HG03066 (cell line): ENCODE data around the gene PLXNB1.

ENCODE experiments used
- ATAC-seq: cut with Tn5 transposase; IDR thresholded peaks from one replicate; pipeline ENCODE4 v1.9.1; 2021; ENCODE audit warnings: low read depth; ENCODE audit not compliant: unreplicated experiment

PLXNB1 gene

DNA sequence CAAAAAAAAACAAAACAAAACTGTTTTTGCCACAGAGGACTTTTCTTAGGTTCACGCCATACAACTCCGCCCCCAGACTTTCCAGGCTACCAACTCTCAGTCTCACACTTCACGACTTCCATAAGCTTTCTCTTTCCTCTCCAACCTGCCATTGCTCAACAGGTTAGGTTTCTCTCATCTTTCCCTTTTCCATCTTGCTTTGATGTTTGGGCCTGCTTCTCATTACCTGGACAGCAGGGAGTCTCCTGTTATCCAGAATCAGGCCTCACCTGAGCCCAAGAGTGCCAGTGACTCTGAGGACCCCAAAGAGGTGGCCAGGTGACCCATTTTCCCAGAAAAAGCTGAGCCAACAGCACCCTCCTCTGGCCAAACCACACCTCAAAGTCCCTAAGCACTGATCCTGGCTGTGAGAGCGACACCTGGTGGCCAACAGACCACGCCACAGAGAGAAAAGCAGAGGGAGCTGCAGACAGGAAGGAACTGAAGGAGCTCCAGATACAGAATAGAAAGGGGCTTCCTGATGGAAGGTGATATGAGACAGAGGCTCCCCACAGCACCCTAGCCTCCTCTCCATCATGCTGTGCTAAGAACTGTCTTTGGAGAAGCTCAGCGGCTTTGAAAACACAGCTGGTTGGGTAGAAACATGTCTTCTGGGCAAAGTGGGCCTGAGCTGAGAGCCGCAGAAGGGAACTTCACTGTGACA, 6.0 kb upstream of the PLXNB1 start:
- ATAC-seq: no peak

DNA sequence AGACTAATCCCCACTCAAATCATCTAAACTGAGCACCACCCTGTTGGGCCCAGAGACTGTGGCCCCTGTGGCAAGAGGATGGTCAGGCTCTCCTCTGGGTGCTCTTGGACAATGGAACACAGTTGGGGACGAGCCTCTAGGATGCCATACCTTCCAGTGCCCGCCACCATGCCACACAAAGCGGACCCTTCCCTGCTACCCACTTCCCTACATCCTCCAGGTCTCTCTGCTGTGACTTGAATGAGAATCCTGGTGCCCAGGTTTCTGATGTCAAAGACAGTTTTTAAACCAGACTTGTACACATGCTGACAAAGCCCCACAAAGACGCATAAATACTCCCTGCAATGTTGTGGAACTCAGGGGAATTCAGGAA, 5.3 kb upstream of the PLXNB1 start:
- ATAC-seq: no peak

DNA sequence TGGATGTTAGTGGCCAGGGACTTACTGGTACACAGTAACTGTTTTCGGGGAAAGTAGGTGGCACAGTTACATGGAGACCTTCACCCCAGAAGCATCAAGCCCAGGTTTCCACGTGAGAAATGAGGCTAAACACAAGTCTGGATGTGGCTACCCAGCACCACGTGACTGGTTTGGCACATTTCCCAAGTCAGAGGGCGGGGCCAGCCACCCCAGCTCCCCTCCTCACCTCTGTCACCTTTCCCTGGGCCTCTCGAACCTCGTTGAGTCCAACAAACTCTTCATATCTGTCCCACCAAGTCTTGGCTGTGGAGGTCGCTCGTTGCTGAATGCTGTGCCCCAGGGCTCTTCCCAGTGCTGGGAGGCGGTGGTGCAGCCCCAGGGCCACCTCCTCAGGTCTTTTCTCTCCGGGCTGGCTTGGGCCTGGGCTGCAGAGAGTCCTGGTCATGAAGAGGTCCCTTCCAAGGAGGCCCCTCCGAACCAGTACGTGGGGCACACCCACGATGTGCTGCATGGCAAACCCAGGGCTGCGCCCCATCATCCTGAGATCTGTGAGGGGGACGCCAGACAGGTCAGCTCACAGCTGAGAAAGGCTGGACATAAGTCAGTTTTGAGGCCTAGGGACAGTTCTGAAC, 4.8 kb upstream of the PLXNB1 start:
- ATAC-seq: no peak

DNA sequence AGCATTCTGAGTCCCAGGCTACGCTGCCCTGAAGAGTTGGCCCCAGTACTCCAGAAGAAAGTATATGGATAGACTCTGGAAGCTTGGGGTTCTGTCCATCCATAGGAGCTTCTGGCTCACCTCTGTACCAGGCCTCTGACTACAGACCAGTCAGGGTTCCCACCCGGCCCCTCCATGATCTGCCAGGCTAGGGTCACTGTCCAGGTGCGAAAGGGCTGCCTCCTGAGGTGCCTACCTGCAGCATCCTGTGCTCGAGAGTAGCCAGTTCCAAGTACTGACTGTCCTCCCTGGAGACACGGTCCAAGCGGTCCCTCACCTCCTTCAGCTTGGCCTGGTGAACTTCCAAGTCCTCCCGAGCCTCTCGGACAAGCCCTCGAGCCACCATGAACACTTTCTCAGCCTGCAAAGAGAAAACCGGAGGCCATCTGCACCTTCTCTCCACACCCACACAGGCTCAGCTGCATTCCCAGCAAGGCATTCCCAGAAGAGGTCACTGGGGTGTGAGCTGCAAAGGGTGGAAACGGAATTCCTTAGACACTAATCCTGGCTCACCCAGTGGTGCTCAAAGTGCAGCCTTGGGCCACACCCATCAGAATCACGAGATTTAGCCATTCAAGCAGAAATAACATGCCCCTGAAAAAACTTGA, 3.7 kb upstream of the PLXNB1 start:
- no peak for ATAC-seq

DNA sequence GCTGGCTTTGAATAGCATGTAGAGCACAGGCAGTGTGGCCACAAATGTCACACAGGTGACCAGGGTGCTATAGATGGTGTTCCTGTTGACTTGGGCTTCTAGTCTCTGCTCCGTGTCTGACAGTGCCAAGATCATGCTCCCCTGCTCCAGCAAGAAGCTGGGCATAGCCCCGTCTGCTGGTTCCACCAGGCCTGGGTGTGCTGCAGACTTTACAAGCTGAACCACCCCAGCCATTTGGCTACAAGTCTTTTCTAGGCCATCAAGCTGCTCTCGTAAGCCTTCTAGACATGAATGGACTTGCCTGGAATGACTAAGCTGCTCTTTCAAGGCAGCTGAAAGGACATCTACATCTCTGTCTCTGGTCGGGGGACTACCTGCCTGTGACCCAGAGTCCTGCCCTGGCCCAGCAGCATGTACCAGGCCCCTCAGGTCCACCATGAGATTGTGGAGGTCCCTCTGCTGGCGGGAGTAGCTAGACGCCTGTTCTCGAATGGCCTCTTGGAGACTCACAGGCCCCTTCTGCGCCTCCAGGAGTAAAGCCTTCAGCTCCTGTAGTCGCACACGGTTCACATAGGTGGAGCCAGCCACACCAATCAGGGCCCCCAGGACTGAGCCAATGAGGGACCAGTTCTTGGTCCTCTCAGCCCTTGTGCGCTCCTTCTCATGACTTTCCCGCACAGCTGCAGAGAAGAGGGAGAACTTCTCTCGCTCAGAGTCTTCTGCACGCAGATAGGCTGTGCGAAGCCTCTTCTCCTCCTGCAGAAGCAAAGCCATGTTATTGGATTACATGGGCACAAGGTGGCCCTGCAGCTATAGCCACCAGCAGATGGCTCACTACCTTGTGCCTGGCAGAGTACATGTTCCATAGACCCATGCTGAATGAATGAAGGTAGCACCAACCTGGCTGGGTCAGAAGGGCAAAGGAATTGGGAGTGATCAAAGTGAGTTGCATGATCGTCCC, 2.8 kb upstream of the PLXNB1 start:
- ATAC-seq: no peak

DNA sequence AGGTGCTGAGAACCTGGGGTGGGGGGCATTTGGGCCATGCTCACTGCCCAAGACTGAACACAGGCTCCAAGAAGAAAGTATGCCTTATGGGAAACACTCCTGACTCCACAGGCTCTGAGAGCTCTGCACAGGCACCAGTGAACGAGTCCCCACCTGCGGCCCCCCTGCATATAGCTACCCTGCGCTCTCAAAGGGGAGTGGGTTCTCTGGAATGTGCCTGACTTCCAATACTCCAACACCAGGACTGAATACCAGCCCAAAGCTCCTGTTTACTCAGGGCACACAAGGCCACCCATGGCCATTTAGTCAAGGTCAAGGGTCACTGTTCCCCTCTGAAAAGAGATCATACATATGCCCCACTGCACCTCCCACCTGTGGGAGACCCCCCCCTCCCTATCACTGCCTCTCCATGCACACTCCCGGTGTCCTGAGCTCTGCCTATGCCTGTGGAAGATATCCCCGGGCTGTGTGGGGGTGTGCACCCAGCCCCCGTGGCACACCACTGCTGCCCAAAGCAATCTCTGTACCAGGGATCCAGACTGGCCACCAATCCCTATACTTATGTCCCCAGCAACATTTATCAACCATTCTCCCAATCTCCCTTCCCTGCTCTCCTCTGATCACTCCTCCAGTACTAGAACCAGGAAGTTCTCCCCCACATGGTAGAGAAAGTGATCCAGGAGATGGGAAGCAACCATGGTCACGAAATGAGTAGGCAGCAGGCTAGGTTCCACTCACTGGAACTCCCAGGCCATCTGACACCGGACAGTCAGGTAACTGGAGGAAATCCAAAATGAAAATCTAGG, 1.5 kb upstream of the PLXNB1 start:
- ATAC-seq: no peak

DNA sequence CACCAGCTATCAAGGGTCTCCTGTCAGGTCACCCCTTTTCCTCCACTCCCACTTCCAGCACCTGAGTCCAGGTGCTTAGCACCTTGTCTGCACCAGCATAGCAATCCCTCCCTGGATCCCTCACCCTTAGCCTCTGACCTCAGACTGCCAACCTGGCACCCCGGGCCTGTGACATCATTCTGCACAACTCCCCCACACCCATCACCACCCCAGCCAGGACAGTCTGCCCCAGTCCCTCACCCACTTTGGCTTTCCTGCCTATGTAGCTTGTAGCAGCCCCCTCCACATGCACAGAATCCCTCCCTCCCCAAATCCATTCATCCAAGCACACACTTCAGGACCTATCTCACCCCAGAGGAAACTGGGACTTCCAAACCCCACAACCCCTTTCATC, 819 bp upstream of the PLXNB1 start:
- no peak for ATAC-seq

DNA sequence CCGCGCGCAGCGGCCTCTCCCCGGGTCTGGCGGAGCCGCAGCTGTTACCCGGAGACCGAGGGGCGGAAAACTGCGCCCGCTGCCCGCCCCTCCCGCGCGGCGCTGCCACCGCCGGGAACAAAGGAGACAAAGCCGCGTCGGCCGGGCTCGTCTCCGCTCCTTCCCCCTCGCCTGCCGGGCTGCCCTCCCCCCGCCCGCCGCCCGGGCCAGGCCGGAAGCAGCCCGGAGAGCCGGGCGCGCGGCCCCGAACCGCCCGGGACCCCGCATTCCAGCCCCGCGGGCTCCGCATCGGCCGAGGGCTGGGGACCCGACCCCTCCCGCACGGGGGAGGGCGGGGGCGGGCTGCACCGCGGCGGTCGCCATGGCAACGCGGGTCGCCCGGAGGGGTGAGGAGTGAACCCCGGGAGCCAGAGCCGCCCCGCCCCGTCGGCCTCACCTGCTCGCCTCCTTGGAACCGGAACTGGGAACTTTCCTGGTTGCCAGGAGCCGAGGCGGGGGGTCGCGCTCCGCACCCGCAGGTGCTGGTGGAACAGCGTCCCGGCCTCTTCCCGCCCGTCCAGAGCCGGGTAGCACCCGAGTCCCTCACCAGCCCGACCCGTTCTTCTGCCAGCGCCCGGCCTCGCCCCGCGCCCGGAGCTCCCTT, 448 bp downstream of the PLXNB1 start:
- ATAC-seq: no peak

DNA sequence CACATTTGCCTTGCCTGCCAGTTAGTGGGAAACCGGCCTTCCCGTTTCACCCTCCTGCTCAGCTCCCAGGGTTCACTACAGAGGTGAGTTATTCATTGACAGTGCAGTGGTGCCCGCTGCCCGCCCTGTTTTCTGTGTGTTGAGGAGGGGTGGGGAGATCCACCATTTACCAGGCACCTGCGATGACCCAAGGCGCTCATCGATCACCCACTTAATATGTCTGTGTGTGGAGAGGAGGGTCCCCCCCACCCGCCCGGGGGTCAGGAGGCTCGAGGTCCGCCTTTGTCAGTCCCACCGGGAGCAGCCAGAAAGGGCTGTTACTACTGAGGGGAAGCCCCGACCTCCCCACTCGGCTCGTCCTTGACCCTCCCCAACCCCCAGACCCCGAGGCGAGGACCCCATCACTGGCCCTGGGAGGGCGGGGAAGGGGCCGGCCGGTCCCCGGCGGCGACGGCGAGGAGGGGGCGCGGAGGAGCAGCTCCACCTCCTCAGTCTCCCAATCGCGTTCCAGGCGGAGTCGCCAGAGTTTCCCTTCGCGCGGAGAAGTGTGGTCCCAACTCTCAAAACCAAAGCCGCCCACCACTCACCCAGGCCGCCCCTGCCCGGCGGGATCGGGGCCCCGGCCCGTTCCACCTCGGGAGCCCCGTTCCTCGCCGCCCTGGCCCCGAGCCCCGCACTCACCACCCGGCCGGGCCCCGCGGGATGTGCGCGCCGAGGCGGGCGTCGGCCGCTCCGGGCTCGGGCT, 1.1 kb downstream of the PLXNB1 start:
- no peak for ATAC-seq

DNA sequence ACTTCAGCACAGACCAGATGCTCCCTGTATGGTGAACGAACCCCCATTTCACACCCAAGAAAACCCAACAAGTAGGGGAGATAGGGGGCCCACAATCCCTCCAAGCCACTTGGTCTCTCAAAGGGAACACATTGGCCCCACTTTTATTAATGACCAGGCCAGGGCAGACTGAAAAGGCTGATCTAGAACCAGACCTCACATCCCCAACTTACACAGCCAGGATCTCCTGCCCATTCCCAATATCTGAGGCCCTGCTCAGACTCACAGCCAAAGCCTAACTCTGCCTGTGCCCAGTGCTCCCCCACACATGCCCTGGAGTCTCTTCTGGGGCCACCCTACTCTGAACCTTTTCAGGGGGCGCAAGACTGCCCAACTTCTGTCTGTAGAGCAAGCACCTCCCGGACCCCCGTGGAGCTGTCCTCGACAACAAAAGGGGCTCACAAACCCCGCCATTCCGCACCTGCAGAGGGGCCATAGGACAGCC, 1.8 kb downstream of the PLXNB1 start:
- ATAC-seq: no peak

DNA sequence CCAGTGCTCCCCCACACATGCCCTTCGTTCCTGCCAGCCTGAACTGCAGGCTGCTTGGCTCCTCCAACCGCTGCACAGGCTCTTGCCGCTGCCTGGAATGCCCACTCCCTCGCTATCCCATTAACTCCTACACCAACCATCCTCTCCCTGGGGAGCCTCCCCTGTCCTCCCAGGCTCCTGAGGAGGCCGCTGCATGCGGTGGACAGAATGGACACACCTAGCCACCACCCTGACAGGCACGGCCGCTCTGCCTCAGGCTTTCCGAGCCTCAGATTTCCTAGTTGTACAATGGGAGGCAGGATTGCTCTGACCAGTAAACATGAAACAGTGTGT, 2.3 kb downstream of the PLXNB1 start:
- ATAC-seq: no peak

DNA sequence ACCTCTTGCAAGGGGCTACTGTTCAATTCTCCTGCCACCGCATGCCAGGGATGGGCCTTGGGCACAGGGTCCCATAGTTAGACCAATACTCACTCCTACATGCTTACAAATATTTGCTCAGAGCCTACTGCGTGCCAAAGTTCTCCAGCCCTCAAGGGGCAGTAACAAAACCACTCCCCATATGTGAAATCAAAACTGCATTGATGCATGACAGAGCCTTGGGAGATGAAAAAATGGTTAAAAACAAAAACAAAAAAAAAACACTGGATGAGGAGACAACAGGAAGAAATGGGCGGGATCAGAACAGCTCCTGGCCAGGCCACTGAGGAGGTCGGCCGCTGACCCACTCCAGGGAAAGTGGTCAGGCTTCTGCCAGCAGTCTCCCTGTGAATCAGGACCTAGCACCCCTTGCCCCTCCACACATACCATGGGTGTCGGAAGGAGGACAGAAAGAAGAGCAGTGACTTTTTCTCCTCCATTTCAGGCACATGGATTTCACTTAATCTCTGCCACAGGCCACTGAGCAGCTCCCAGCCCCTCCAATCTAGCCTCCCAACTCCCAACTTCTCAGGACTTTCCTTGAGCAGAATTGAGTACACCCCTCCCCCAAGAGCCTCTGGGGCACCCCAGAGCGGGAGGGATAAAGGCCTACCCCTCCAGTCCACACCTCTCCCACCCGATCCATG, 2.8 kb downstream of the PLXNB1 start:
- ATAC-seq: no peak

DNA sequence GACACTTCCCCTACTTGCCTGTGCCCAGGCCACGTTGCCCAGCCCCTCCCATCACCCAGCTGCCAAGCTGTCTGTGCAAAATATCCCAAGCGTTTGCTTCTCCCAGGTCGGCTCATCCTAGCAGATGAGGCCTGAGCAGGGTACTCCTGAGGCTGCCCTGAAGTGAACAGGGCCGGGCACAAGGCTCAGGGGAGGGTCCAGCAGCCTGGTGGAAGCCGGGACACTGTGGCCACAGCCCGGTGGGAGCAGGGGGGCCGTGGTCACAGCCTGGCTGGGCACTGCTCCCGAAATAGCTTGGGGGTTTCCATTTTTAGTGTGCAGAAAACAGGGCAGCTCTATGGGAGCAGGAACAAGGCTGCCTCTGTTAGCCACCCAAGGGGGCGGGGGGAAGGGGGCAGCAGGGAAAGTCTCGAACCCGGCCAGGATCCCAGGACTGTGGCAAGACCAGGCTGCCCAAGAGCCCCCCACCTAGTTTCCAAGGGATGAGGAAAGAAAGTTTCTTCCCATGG, 3.4 kb downstream of the PLXNB1 start:
- ATAC-seq: no peak

DNA sequence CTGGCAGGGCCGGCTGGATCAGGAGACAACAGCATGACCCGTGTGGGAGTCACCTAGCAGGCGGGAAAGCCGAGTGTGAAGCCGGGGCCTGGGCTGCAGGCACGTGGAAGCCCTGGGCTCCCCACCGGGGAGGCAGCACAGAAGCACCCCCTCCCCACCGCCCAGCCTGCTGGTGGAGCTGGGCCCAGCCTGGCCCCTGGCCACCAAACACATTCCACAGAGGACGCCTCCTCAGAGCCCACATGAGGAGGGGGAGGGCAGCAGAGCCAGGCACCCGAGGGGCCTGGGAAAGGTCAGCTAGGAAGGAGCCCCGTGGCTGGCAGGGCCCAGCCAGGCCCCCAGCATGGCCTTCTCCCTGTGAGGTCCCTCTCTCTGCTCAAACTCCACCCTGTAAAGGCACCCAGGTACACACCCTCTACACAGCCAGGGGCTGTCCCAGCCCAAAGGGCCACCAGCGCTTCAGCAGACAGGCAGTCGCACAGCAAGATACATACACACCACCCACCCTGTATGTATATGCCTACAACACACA, 4.5 kb downstream of the PLXNB1 start:
- ATAC-seq: no peak

DNA sequence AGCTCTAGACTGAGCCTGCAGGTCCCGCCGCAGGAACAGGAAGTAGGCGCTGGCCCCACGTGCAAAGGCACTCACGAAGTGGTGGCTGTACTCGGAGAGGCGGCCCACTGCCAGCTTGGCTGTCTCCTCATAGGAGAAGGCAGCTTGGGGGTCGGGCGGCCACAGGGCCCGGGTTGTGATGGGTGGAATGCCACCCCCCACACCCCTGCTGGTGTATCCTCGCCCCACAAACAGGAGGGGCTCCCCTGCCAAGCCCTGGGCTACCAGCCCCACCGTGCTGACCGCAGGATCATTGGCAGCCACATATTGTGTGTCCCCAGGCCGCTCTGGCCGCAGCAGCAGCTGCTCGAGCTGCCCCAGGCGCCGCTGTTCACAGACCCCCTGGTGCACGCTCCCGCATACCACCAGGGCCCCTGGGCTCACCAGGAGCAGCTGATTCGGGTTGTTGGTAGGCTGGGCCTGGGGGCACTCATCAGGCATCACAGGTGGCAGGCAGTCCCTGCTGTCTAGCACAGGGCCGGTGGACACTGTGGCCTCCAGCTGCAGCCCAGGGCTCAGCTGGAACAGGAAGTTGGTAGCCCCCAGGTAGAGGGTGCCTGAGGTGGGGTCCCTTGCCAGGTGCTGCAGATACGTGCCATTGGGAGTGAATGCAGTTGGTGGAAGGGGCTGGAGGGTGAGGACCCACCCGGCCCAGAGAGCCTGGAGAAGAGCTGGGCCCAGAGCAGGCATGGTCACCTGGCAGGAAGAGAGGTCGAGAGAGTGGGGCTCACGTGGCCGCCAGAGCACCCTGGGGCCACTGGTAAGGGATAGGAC, 5.8 kb downstream of the PLXNB1 start:
- ATAC-seq: no peak

DNA sequence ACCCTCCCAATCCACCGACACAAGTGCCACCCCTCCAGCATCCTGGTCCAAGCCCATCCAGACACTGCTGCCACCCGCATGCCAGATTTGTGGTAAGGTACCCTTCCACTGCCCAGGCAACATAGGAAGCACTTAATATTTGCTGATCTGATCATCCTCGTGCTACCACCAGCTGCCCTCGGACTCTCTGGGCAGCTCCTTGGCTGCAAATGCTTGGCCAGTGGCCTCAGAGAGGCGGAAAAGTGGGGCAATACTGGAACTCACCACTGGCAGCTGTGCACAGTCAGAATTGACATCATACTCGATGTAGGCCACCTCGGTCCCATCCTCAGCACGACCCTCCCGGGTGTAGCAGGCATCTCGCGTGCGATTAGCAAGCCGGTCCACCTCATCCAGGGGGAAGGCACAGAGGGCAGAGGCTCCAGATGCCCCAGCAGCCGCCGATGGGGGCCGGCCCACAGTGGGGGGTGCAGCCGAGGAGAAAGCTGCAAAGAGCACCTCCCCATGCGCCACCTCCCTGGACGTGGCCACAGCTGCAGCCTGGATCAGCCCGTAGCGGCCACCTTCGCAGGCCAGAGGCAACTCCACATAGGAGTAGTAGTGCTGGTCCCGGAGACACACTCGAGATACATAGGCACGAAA, 6.5 kb downstream of the PLXNB1 start:
- no peak for ATAC-seq

DNA sequence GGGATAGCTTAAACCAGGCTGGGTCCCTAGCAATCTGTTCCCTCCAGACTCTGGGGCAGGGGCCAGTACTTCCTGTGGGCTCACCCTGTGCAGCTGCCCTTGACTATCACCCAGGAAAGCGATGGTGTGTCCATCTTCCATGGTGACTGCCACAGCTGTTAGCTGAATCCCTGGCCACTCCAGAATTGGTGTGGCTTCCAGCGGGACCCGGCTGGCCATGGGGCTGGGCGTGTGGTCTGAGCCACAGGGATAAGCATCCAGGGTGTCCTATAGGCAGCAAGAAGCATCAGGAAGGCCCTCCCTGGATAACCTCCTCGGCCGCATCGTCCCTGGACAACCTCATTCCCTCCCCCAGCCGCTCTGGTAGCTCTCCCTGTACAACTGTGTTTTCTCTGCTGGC, 7.2 kb downstream of the PLXNB1 start:
- no peak for ATAC-seq
